Activated T-helper 1 cell treated with anti-CD3 and anti-CD28 coated beads, Interleukin-12 subunit alpha, Interleukin-12 subunit beta, Interleukin-2, Interleukin-4 antibody, amounts not matched to agents 30 ng/mL and 10 ng/mL and 1 ng/mL, durations not matched to agents 14 hours and 24 hours and 36 hours (primary cell): ENCODE measurements around the gene LRRK2. TPM values are rescaled to one million over a fixed set of nuclear protein-coding genes. Genes with fewer than 3 reads are reported as not detected.
"Not testable (repeated sequence)": the region's sequence is repeated elsewhere in the genome, so short reads cannot be mapped to it uniquely, and the experiment has no call there.

Experiments
- DNase-seq: peaks from one replicate; pipeline ENCODE4 v3.0.0; 2021; ENCODE audit warnings: low spot score
- H3K27ac Mint-ChIP-seq: one replicate; pipeline ENCODE4 v1.8.0; 2021; ENCODE audit warnings: mild to moderate bottlenecking, mixed read lengths
- H3K27me3 Mint-ChIP-seq: one replicate; pipeline ENCODE4 v1.8.0; 2022; ENCODE audit warnings: mild to moderate bottlenecking, moderate library complexity, mixed read lengths; ENCODE audit not compliant: insufficient read depth
- H3K36me3 Mint-ChIP-seq: one replicate; pipeline ENCODE4 v1.8.0; 2021; ENCODE audit warnings: low read depth, mixed read lengths
- H3K4me1 Mint-ChIP-seq: one replicate; pipeline ENCODE4 v1.8.0; 2021; ENCODE audit warnings: low read depth, mixed read lengths
- H3K4me3 Mint-ChIP-seq: one replicate; pipeline ENCODE4 v1.8.0; 2021; ENCODE audit warnings: mild to moderate bottlenecking, moderate library complexity, mixed read lengths
- H3K9me3 Mint-ChIP-seq: one replicate; pipeline ENCODE4 v1.8.0; 2021; ENCODE audit warnings: mixed read lengths
- intact Hi-C: fragments of 100-400 bp; cut with micrococcal nuclease; formaldehyde crosslinking; loops from one replicate; pipeline ENCODE4 v1.15.1; 2024
- total RNA-seq: library from RNA; stranded (reverse); gene quantifications from 2 replicates; pipeline ENCODE4 v1.2.3, GENCODE V29; 2022

Gene LRRK2
- total RNA-seq, 1 donor from 2014 or later: not detected

DNA sequence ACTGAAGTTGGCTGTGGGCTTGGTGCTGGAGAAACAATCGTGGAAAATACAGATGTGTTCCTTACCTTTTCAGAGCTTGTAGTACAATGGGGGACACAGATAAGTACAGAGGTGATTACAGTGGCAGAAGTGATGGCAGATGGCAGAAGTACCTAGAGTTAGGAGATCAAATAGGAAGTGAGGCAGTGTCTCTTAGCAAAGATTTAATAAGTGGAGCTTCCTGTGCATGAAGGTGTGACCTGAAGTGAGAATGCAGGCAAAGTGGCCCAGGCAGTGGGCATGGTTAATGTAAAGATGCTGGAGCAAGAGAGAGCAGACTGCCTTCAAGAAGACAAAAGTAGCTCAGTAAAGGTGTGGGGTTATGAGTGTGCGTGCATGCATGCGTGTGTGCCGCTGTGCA lies 16.0 kb downstream of the LRRK2 start:
- intact Hi-C loops: no loop called here
- Mint-ChIP-seq H3K4me1 (no peaks in the 10 kb centered on the region), H3K9me3 (no peaks in the 10 kb centered on the region), H3K36me3 (no peaks in the 10 kb centered on the region), H3K27me3 (peaks cover 1% of the 10 kb centered on the region), H3K4me3 (no peak overlapping the region), H3K27ac (no peak overlapping the region)
- no peak for DNase-seq

DNA sequence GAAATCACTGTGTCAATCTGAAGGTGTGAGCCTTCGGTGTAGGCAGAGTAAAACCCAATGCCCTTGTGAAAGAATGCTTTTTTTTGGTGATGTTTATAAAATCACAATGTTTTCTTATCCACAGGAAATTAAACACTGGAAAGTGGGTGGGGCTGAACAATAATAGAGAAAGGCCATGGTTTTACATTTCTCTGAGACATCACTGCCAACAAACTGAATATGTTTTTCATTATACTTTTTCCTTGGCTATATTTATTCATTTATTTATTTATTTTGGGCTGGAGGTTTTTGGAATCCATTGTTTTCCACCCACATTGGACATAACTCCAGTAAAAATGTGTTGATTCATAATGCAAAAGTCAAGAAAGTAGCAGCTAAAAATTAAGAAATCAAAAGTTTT lies 16.9 kb downstream of the LRRK2 start:
- intact Hi-C loops: no loop called here
- DNase-seq: no peak
- no peaks in the 10 kb centered on the region for H3K9me3 Mint-ChIP-seq
- no peaks in the 10 kb centered on the region for H3K4me1 Mint-ChIP-seq
- no peak overlapping the region for H3K4me3 Mint-ChIP-seq
- no peaks in the 10 kb centered on the region for H3K27me3 Mint-ChIP-seq
- no peak overlapping the region for H3K27ac Mint-ChIP-seq
- H3K36me3 Mint-ChIP-seq: no peaks in the 10 kb centered on the region

- H3K36me3 Mint-ChIP-seq, H3K4me1 Mint-ChIP-seq, H3K9me3 Mint-ChIP-seq, H3K27ac Mint-ChIP-seq, H3K27me3 Mint-ChIP-seq, DNase-seq, H3K4me3 Mint-ChIP-seq, intact Hi-C loops: not testable (repeated sequence)
These were observed 19.8 kb downstream of the LRRK2 start for GRCh38 chr12:40244526-40245156.

- Mint-ChIP-seq H3K27me3 (peaks cover 1% of the 10 kb centered on the region), H3K27ac (no peak overlapping the region), H3K4me3 (no peak overlapping the region), H3K9me3 (no peaks in the 10 kb centered on the region), H3K4me1 (no peaks in the 10 kb centered on the region), H3K36me3 (no peaks in the 10 kb centered on the region)
- DNase-seq: no peak
- intact Hi-C loops: no loop called here
These were observed 23.2 kb downstream of the LRRK2 start for GRCh38 chr12:40248034-40248433.

- no peak overlapping the region for H3K27ac Mint-ChIP-seq
- no peak overlapping the region for H3K4me3 Mint-ChIP-seq
- peaks cover 1% of the 10 kb centered on the region for H3K27me3 Mint-ChIP-seq
- H3K4me1 Mint-ChIP-seq: no peaks in the 10 kb centered on the region
- no peak for DNase-seq
- intact Hi-C loops: no loop called here
- H3K9me3 Mint-ChIP-seq: no peaks in the 10 kb centered on the region
- no peaks in the 10 kb centered on the region for H3K36me3 Mint-ChIP-seq
These were observed 23.9 kb downstream of the LRRK2 start for GRCh38 chr12:40248585-40249297.

- H3K27ac Mint-ChIP-seq, H3K27me3 Mint-ChIP-seq, intact Hi-C loops: not testable (repeated sequence)
These were observed 25.9 kb downstream of the LRRK2 start for GRCh38 chr12:40250652-40251051.

DNA sequence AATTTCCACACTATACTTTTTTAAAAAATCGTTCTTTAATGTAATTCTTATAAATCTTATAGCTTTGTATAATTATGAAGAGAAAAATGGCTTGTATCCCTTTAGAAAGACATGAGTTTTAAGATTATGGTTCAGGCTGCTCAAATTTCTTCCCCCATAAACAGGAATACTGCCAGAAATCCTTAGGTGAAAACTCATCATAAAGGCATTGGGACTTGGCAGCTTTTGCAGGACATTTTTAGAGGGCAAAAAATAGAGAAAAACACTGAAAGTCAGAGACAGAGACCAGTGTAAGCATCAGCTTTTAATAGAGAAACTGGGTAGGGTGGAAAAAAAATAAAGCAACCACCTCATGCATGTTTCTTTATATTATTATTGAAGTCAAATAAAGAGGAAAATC lies 29.1 kb downstream of the LRRK2 start:
- intact Hi-C loops: no loop called here
- Mint-ChIP-seq H3K4me3 (no peak overlapping the region), H3K27ac (no peak overlapping the region)

More at GRCh38 chr12:40250652-40251051, 25.9 kb downstream of the LRRK2 start:
- not testable (repeated sequence) for H3K9me3 Mint-ChIP-seq, H3K36me3 Mint-ChIP-seq, DNase-seq, H3K4me1 Mint-ChIP-seq, H3K4me3 Mint-ChIP-seq

DNA sequence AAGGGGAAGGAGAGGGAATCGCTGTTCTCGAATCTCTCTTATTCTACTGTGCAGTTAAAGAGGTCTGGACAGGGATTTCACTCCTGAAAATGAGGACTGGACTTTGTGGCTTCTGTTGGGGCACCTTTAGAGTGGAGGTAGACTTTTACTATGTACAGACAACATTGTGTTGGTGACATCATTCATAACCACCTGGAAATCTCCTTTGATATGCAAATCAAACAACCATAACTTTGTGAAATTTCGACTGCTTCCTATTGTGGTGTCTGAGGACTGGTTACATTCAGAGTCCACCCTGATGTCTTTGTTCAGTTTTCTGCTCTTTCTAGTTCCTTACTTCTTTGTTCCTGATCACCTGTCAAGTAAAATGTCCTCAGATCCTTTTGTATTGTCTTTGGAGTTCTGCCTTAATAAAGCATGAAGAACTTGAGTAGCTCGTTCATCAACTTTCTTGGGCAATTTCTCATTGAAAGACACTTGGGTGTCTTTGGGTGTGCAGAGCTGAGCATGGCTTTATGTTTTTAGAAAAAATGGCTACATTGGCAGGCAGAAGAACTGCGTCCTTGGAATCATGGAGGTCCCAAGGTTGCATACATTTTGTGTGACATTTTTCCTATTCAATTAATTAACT lies 29.8 kb downstream of the LRRK2 start:
- Mint-ChIP-seq H3K36me3 (no peaks in the 10 kb centered on the region), H3K4me1 (no peaks in the 10 kb centered on the region), H3K27me3 (peaks cover 1% of the 10 kb centered on the region), H3K4me3 (no peak overlapping the region), H3K27ac (no peak overlapping the region), H3K9me3 (no peaks in the 10 kb centered on the region)
- DNase-seq: no peak
- intact Hi-C loops: no loop called here

More for the DNA sequence above, 29.1 kb downstream of the LRRK2 start:
- no peaks in the 10 kb centered on the region for H3K4me1 Mint-ChIP-seq
- H3K36me3 Mint-ChIP-seq: no peaks in the 10 kb centered on the region
- peaks cover 1% of the 10 kb centered on the region for H3K27me3 Mint-ChIP-seq
- no peak for DNase-seq
- no peaks in the 10 kb centered on the region for H3K9me3 Mint-ChIP-seq

DNA sequence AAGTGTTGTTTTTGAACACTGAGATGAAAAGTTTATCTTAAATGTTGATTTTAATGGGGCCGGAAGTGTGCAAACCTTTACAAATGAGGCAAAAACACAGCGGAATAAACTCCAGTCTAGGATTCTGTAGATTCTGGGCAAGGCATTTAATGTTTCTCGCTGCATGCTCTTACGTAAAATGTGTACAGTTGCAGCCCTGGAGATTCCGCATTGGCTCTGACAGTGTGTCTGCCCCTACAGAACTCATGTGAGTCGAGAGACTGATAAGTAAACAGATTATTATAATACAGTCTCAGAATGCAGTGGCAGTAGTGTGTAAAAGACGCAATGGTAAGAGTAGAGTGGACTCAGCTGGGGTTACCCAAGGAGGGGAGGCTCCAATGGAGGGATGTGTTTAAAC lies 33.6 kb downstream of the LRRK2 start:
- Mint-ChIP-seq H3K27me3 (peaks cover 3% of the 10 kb centered on the region), H3K27ac (no peak overlapping the region), H3K4me3 (no peak overlapping the region), H3K9me3 (no peaks in the 10 kb centered on the region), H3K36me3 (no peaks in the 10 kb centered on the region), H3K4me1 (no peaks in the 10 kb centered on the region)
- intact Hi-C loops: no loop called here
- DNase-seq: no peak

DNA sequence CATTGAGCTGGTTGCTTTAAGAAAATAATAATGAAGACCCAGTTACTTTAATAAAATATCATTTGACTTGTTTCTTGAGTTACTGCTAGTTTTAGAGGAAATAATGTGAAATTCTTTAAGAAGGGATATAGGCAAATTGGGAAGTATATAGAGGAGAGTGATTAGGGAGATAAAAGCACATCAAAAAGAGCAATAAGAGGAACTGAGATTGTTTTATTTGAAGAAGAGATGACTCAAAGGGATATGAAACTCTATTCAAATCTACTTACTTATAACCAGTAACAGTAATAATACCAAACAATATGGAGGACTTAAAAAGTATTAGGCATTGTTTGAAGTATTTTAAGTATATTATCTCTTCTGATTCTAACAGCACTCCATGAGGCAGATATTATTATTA lies 37.1 kb downstream of the LRRK2 start:
- H3K36me3 Mint-ChIP-seq: no peaks in the 10 kb centered on the region
- peaks cover 3% of the 10 kb centered on the region for H3K27me3 Mint-ChIP-seq
- no peak overlapping the region for H3K27ac Mint-ChIP-seq
- no peaks in the 10 kb centered on the region for H3K4me1 Mint-ChIP-seq
- no peaks in the 10 kb centered on the region for H3K9me3 Mint-ChIP-seq
- H3K4me3 Mint-ChIP-seq: no peak overlapping the region
- no peak for DNase-seq
- intact Hi-C loops: no loop called here

- H3K4me3 Mint-ChIP-seq: no peak overlapping the region
- H3K27ac Mint-ChIP-seq: no peak overlapping the region
- no peaks in the 10 kb centered on the region for H3K9me3 Mint-ChIP-seq
- no peaks in the 10 kb centered on the region for H3K36me3 Mint-ChIP-seq
- intact Hi-C loops: no loop called here
- peaks cover 3% of the 10 kb centered on the region for H3K27me3 Mint-ChIP-seq
- no peaks in the 10 kb centered on the region for H3K4me1 Mint-ChIP-seq
- no peak for DNase-seq
These were observed 37.9 kb downstream of the LRRK2 start for GRCh38 chr12:40262657-40263056.

DNA sequence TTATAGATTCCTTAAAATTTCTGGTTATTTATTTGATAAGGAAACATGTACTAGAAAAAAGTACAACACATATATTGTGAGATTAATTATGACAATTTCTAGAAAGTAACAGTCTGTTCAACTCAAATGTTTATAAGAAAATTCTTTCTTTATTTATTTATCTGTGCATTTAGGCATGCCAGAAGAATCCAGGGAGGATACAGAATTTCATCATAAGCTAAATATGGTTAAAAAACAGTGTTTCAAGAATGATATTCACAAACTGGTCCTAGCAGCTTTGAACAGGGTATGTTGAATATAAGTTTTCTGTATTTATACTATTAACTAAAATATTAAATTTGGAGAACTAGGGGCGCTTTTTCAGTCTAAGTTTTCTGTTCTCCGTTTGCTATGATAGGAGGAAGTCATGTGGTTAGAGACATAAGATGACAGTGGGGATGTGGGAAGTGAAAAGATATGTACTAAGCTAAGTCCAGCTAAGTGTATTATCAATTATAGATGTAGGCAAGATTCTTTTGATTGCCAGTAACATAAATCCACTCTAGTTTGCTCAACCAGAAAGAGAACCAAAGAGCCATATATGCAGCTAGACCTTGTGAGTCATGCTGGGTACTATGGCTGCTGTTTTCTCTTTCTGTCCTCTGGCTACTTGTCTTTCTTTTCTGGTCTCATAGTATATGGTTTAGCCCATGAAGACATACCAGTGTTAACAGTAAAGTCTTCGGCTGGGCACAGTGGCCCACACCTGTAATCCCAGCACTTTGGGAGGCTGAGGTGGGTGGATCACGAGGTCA lies 39.0 kb downstream of the LRRK2 start:
- no peaks in the 10 kb centered on the region for H3K4me1 Mint-ChIP-seq
- intact Hi-C loops: no loop called here
- H3K27ac Mint-ChIP-seq: no peak overlapping the region
- H3K9me3 Mint-ChIP-seq: no peaks in the 10 kb centered on the region
- no peak overlapping the region for H3K4me3 Mint-ChIP-seq
- peaks cover 3% of the 10 kb centered on the region for H3K27me3 Mint-ChIP-seq
- no peaks in the 10 kb centered on the region for H3K36me3 Mint-ChIP-seq
- no peak for DNase-seq
